Measurements from ENCODE around the gene KIF26B.

DNA sequence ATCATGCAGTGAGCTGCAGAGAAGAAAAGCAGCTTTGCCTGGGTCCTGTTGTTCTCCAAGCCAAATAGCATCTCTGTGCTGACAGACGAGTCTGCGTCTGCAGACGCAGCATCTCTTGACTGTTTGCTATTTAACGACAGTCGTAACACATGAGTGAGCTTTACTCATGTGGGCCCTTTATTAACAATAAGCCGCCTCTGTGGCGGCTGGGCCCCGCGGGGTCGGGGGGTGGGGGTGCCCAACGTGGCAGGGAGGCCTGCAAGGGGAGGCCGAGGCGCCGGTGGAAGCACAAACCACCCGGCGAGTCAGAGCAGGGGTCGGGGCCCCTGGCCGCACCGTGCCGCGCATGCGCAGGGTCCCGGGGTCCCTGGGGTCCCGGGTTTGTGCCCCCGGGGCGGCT, 435.1 kb downstream of the KIF26B start:
- TF ChIP-seq CTCF (optimal IDR thresholded peaks at IDR 0.05 in 1 of 3, IDR thresholded peaks at IDR 0.05 in 1 of 3, conservative IDR thresholded peaks at IDR 0.05 in 1 of 3; ENCODE audit: extremely low read depth in 1 of 3, insufficient read depth in 2 of 3, low read length in 3 of 3) = no peak
- no peak for TF ChIP-seq EZH2 (IDR thresholded peaks at IDR 0.05; ENCODE audit: low read length)
